Osteoblast (primary cell): Measurements from ENCODE around the gene TBX4. TPM values are rescaled to one million over a fixed set of nuclear protein-coding genes. Genes with fewer than 3 reads are reported as not detected.

Experiments used
- DNase-seq: peaks from one replicate; pipeline ENCODE4 v3.0.0; 2011; ENCODE audit warnings: low spot score, mixed read lengths; ENCODE audit not compliant: insufficient read length; ENCODE audit errors: missing footprints
- H2AFZ ChIP-seq: 2 replicates; pipeline ENCODE4 v1.6.0; 2011; ENCODE audit warnings: mild to moderate bottlenecking, low read length
- H3K27ac ChIP-seq: 2 replicates; pipeline ENCODE4 v1.5.1; 2011; ENCODE audit warnings: mild to moderate bottlenecking, low read depth, low read length, moderate library complexity
- H3K27me3 ChIP-seq: 2 replicates; pipeline ENCODE4 v1.6.0; 2012; ENCODE audit warnings: mild to moderate bottlenecking, control low read depth, inconsistent platforms, low read length, moderate library complexity; ENCODE audit not compliant: insufficient read depth
- H3K36me3 ChIP-seq: 2 replicates; pipeline ENCODE4 v1.5.1; 2011; ENCODE audit warnings: mild to moderate bottlenecking, low read length, control low read depth, moderate library complexity; ENCODE audit not compliant: insufficient read depth
- H3K4me1 ChIP-seq: 2 replicates; pipeline ENCODE4 v1.5.1; 2011; ENCODE audit warnings: mild to moderate bottlenecking, low read length, control low read depth, moderate library complexity; ENCODE audit not compliant: insufficient read depth
- H3K4me2 ChIP-seq: 2 replicates; pipeline ENCODE4 v1.6.0; 2011; ENCODE audit warnings: mild to moderate bottlenecking, low read length; ENCODE audit not compliant: insufficient read depth
- H3K4me3 ChIP-seq: fragments of 200-600 bp; sonication (generic); 3 replicates; pipeline ENCODE4 v1.5.1; 2012; ENCODE audit warnings: mild to moderate bottlenecking, low read length, inconsistent platforms; ENCODE audit not compliant: insufficient read depth
- H3K79me2 ChIP-seq: 2 replicates; pipeline ENCODE4 v1.6.0; 2012; ENCODE audit warnings: mild to moderate bottlenecking, low read length, control low read depth, inconsistent platforms; ENCODE audit not compliant: insufficient read depth
- H3K9me3 ChIP-seq: 2 replicates; pipeline ENCODE4 v1.5.1; 2011; ENCODE audit warnings: low read depth, low read length, control low read depth
- H4K20me1 ChIP-seq: 2 replicates; pipeline ENCODE4 v1.6.0; 2012; ENCODE audit warnings: mild to moderate bottlenecking, low read length, control low read depth; ENCODE audit not compliant: insufficient read depth
- total RNA-seq: library from RNA; depleted of rRNA; stranded (reverse); fragments of >200 nt; gene quantifications from 2 replicates; pipeline ENCODE4 v1.2.3, GENCODE V29; 2012
- TF ChIP-seq, protein P1 (sequence below): IDR thresholded peaks from 2 replicates; pipeline ENCODE4 v1.5.1; 2011; ENCODE audit warnings: mild to moderate bottlenecking, low read depth, low read length, moderate library complexity; ENCODE audit errors: extremely low read depth

TBX4 gene
- total RNA-seq, 1 donor = not detected

DNA sequence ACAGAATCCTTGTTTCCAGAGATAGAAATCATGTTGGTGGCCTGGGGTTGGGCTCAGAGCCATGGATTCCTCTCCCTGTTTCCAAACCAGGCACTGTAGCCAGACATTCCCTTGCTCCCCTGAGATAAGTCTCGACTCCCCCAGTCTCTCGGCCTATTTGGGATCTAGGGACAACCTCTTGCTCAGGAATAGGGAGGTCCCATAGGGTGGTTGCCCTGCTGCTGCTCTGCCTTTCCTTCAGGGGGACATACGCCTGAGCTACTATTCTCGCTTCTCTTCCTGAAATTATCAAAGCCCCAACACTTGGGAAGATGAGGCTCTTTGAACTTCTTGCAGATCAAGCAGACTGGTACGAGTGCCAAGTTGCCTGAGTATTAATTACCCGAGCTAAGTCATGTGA is 58.0 kb downstream of the TBX4 start:
- H3K79me2 ChIP-seq = no peaks in the 10 kb centered on the region
- H3K27ac ChIP-seq = no peak overlapping the region
- no peaks in the 10 kb centered on the region for H4K20me1 ChIP-seq
- H2AFZ ChIP-seq = no peak overlapping the region
- H3K36me3 ChIP-seq = no peaks in the 10 kb centered on the region
- no peak overlapping the region for H3K4me2 ChIP-seq
- H3K27me3 ChIP-seq = peaks cover 32% of the 10 kb centered on the region
- peak; percentile 68 for DNase-seq
- H3K4me3 ChIP-seq = no peak overlapping the region
- H3K9me3 ChIP-seq = no peaks in the 10 kb centered on the region
- TF ChIP-seq, protein P1, sequence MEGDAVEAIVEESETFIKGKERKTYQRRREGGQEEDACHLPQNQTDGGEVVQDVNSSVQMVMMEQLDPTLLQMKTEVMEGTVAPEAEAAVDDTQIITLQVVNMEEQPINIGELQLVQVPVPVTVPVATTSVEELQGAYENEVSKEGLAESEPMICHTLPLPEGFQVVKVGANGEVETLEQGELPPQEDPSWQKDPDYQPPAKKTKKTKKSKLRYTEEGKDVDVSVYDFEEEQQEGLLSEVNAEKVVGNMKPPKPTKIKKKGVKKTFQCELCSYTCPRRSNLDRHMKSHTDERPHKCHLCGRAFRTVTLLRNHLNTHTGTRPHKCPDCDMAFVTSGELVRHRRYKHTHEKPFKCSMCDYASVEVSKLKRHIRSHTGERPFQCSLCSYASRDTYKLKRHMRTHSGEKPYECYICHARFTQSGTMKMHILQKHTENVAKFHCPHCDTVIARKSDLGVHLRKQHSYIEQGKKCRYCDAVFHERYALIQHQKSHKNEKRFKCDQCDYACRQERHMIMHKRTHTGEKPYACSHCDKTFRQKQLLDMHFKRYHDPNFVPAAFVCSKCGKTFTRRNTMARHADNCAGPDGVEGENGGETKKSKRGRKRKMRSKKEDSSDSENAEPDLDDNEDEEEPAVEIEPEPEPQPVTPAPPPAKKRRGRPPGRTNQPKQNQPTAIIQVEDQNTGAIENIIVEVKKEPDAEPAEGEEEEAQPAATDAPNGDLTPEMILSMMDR = no peak
- no peaks in the 10 kb centered on the region for H3K4me1 ChIP-seq

DNA sequence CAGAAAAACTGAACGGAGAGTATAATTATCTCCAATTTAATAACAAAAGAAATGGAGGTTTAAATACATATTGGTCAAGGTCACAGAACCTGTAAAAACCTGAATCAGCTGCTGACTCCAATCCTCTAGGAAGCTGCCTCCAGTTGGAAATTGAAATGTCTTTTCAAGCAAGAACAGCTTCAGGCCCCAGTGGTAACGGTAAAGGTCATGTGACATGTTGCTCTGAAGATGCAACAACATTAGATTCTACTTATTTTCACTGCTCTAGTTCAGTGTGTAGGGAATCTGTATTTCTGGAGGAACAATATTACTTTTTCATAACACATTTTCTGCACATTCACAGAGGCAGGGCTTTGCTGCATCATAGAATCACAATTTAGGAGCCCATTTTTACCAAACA is 58.8 kb downstream of the TBX4 start:
- no peak overlapping the region for H3K27ac ChIP-seq
- no peaks in the 10 kb centered on the region for H4K20me1 ChIP-seq
- H2AFZ ChIP-seq = no peak overlapping the region
- DNase-seq = no peak
- TF ChIP-seq, protein P1 = no peak
- H3K79me2 ChIP-seq = no peaks in the 10 kb centered on the region
- H3K36me3 ChIP-seq = no peaks in the 10 kb centered on the region
- no peak overlapping the region for H3K4me2 ChIP-seq
- H3K27me3 ChIP-seq = peaks cover 28% of the 10 kb centered on the region
- no peaks in the 10 kb centered on the region for H3K4me1 ChIP-seq
- no peak overlapping the region for H3K4me3 ChIP-seq
- H3K9me3 ChIP-seq = no peaks in the 10 kb centered on the region

DNA sequence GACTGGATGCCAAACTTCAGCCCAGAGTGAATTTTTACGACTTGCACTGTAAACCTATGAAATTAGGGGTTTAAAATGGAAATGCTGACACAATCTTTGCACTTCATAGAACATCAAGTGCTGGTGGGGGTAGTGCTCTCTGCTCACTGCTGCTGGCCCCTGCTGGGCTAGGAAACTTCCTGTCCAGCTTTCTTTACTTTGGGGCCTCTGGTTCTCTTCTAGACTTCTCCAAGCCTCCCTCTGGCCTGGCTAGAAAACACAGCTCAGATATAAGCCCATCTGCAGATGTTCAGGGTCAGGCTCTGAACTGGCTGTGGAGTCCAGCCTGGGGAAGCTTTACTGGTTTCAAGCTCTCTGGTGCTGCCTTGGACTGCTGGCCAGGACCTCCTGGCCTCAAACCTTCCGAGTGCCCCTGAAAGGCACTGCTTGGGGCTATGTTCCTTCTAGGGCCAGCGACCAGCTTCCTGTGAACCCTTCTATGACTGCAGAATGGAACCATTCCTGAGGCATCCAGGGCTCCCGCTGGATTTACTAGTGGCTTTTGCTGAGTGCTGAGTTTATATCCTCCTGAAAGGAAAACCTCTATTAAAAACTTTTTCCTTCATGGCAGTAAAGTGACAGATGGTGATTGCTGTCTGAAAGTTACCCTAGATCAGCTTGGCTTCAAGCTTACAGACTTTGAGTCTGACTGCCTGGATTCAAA is 59.4 kb downstream of the TBX4 start:
- H3K36me3 ChIP-seq = no peaks in the 10 kb centered on the region
- no peaks in the 10 kb centered on the region for H3K79me2 ChIP-seq
- no peak overlapping the region for H3K27ac ChIP-seq
- DNase-seq = no peak
- no peaks in the 10 kb centered on the region for H3K9me3 ChIP-seq
- no peak overlapping the region for H3K4me3 ChIP-seq
- H3K4me1 ChIP-seq = no peaks in the 10 kb centered on the region
- TF ChIP-seq, protein P1 = no peak
- H3K4me2 ChIP-seq = no peak overlapping the region
- H4K20me1 ChIP-seq = no peaks in the 10 kb centered on the region
- no peak overlapping the region for H2AFZ ChIP-seq
- H3K27me3 ChIP-seq = peaks cover 27% of the 10 kb centered on the region

DNA sequence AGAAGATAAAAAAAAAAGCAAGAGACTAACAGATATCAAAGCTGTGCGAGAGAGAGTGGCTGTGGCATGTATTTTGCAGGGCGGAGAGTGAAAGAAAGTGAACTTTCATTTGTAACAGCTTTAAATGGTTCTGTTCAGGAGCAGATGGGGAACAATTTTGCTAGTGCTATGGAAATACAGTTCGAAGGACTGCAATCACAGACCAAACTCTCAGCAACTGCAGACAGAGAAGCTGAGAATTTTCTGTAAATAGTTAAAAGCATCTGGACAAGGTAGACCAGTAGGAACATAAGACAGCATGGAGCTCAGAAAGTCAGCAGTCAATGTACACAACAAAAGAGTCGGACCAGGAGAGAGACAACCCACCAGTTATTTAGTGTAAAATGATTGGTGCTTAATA is 62.3 kb downstream of the TBX4 start:
- Histone ChIP-seq H3K4me3 (no peak overlapping the region), H3K27ac (no peak overlapping the region), H3K4me2 (no peak overlapping the region), H3K27me3 (peaks cover 18% of the 10 kb centered on the region), H3K9me3 (no peaks in the 10 kb centered on the region), H2AFZ (no peak overlapping the region), H3K4me1 (no peaks in the 10 kb centered on the region), H4K20me1 (no peaks in the 10 kb centered on the region), H3K79me2 (no peaks in the 10 kb centered on the region), H3K36me3 (no peaks in the 10 kb centered on the region)
- DNase-seq = no peak
- TF ChIP-seq, protein P1 = no peak
